Measurements from ENCODE around the gene TMC4. TPM values are rescaled to one million over a fixed set of nuclear protein-coding genes. Genes with fewer than 3 reads are reported as not detected.
A peak's percentile ranks its signal among the peaks of the same experiment; 100 is the strongest.
"Not testable (repeated sequence)": the region's sequence is repeated elsewhere in the genome, so short reads cannot be mapped to it uniquely, and the experiment has no call there.

Gene TMC4
- total RNA-seq (0.74 and 1.2 TPM in 2 replicates), polyA plus RNA-seq (3.4 and 5.6 TPM in 2 replicates)

DNA sequence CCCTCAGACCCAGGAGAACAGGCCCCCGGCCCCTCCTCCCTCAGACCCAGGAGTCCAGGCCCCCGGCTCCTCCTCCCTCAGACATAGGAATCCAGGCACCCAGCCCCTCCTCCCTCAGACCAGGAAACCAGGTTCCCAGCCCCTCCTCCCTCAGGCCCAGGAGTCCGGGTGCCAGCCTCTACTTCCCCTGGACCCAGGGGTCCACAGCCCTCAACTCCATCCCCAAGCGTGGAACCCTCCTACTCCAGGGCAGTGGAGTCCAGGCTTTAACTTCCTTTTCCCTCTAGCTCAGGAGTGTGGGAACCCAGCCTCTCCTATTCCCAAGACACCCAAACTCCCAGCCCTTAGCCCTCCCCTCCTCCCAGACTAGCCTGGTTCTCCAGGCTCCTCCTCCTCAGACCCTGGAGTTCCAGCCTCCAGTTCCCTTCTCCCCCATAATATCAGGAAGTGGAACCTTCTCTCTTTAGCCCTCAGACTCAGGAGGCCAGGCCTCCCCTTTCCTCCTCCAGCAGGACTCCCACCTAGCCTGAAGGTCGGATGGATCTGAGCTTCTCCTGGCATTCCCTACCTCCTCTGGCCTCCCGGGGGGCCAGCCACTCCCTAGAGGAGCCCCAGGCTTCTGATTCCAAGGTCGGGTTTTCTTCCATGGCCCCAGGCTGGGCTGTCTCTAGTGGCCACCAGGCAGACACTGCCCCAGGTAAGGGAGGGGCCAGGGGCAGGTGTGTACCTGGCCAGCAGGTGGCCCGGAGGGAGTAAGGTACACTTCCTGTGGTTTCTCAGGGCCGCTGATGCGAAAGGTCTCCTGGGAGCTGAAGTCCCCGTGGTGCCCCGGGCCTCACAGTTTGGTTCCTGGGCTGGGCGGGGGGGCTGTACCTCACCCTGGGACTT is at the start of gene TMC4:
TSS of gene TMC4 (minus strand) at position 690 of the 888 bp plus-strand sequence. CDS start at position 647, 43 bp downstream.
- no peaks in the 10 kb centered on the region for H3K27me3 ChIP-seq
- H3K9me3 ChIP-seq (ENCODE audit: low read depth) = no peaks in the 10 kb centered on the region
- peaks cover 3% of the 10 kb centered on the region for H3K4me1 ChIP-seq (ENCODE audit: low read depth)
- DNase-seq (ENCODE audit: low read depth in 1 of 2, low spot score in 1 of 2) = peak in 1 of 2 donors; percentile 62
- no peak within 1 kb of the TSS for H3K27ac ChIP-seq
- no peaks in the 10 kb centered on the region for H3K36me3 ChIP-seq
- no peak within 1 kb of the TSS for H3K4me3 ChIP-seq
- no peak for TF ChIP-seq CTCF (IDR thresholded peaks at IDR 0.05; ENCODE audit: low read depth, low read length)

DNA sequence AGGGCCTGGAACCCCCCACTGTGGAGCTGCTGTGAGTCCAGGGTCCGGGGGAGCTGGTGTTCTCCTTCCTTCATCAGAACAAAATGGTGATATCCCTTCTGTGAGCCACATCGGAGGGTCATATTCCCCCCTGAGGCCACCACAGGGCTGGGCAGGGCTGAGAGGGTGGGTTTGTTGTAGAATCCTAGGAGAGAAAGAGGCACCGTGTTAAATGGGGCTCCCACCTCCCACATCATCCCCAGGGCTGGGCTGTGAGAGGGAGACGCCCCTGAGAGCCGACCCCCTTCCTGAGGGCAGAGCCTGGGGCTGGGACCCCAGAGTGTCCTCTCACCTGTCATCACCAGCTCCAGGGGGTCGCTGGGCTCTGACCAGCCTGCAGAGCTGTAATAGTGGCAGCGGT is 49.0 kb upstream of the TMC4 start:
- not testable (repeated sequence) for H3K36me3 ChIP-seq; H3K9me3 ChIP-seq (ENCODE audit: low read depth); H3K27me3 ChIP-seq; H3K4me3 ChIP-seq; DNase-seq (ENCODE audit: low read depth in 1 of 2, low spot score in 1 of 2); H3K27ac ChIP-seq; H3K4me1 ChIP-seq (ENCODE audit: low read depth)

DNA sequence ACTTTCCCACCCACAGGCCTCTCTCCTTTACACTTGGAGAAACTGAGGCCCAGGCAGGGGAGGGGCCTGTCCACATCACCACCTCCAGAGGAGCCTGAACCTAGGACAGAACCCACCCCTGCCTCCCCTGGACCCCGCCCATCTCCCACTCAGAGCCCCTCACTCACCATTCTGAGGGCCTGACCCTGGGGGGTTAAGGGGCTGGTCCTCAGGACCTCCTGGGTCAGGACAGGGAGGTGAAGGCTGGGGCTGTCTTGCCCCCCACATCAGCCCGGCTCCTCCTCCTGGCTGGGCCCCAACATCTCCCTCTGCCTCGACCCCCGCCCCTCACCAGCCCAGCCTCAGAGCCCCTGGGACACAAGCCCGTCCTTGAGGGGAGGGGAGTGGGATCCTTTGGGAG is 46.7 kb upstream of the TMC4 start:
- H3K27ac ChIP-seq; H3K36me3 ChIP-seq; DNase-seq (ENCODE audit: low read depth in 1 of 2, low spot score in 1 of 2); H3K27me3 ChIP-seq; H3K4me1 ChIP-seq (ENCODE audit: low read depth); H3K9me3 ChIP-seq (ENCODE audit: low read depth); H3K4me3 ChIP-seq: not testable (repeated sequence)

GRCh38 chr19:54218960-54219661 is 46.2 kb upstream of the TMC4 start:
- no peak for TF ChIP-seq CTCF (IDR thresholded peaks at IDR 0.05; ENCODE audit: low read depth, low read length)
- H3K27ac ChIP-seq = no peak overlapping the region
- no peaks in the 10 kb centered on the region for H3K9me3 ChIP-seq (ENCODE audit: low read depth)
- DNase-seq (ENCODE audit: low read depth in 1 of 2, low spot score in 1 of 2) = no peak
- no peaks in the 10 kb centered on the region for H3K27me3 ChIP-seq
- no peaks in the 10 kb centered on the region for H3K36me3 ChIP-seq
- no peak overlapping the region for H3K4me3 ChIP-seq
- H3K4me1 ChIP-seq (ENCODE audit: low read depth) = peaks cover 3% of the 10 kb centered on the region

GRCh38 chr19:54218259-54218658 is 45.3 kb upstream of the TMC4 start:
- no peak for TF ChIP-seq CTCF (IDR thresholded peaks at IDR 0.05; ENCODE audit: low read depth, low read length)
- Histone ChIP-seq H3K4me1 (ENCODE audit: low read depth) (peaks cover 6% of the 10 kb centered on the region), H3K27me3 (no peaks in the 10 kb centered on the region), H3K36me3 (no peaks in the 10 kb centered on the region), H3K27ac (no peak overlapping the region), H3K4me3 (no peak overlapping the region), H3K9me3 (ENCODE audit: low read depth) (no peaks in the 10 kb centered on the region)
- DNase-seq (ENCODE audit: low read depth in 1 of 2, low spot score in 1 of 2) = no peak

GRCh38 chr19:54217517-54218247 is 44.7 kb upstream of the TMC4 start:
- H3K27me3 ChIP-seq; H3K36me3 ChIP-seq; H3K4me1 ChIP-seq (ENCODE audit: low read depth); H3K27ac ChIP-seq; H3K4me3 ChIP-seq; DNase-seq (ENCODE audit: low read depth in 1 of 2, low spot score in 1 of 2); H3K9me3 ChIP-seq (ENCODE audit: low read depth): not testable (repeated sequence)
